GM13977 (cell line): Measurements from ENCODE around the gene PKP3.

ENCODE experiments used
- DNase-seq: peaks from one replicate; pipeline ENCODE4 v3.0.0; 2012; ENCODE audit warnings: low spot score
- in situ Hi-C: fragments of 300-500 bp; cut with MboI; formaldehyde crosslinking; loops from one replicate; pipeline ENCODE4 v1.12.0; 2022; ENCODE audit warnings: low sequenced_read_pairs, low pct_unique_long_range_greater_than_20kb, mixed read lengths, inconsistent platforms; ENCODE audit not compliant: unreplicated experiment
- TF ChIP-seq, protein P1 (sequence below): IDR thresholded peaks from 2 replicates; pipeline ENCODE4 v1.5.1; 2012; ENCODE audit warnings: mild to moderate bottlenecking, control low read depth; ENCODE audit not compliant: insufficient read depth; ENCODE audit errors: extremely low read depth, missing control alignments

Gene PKP3

DNA sequence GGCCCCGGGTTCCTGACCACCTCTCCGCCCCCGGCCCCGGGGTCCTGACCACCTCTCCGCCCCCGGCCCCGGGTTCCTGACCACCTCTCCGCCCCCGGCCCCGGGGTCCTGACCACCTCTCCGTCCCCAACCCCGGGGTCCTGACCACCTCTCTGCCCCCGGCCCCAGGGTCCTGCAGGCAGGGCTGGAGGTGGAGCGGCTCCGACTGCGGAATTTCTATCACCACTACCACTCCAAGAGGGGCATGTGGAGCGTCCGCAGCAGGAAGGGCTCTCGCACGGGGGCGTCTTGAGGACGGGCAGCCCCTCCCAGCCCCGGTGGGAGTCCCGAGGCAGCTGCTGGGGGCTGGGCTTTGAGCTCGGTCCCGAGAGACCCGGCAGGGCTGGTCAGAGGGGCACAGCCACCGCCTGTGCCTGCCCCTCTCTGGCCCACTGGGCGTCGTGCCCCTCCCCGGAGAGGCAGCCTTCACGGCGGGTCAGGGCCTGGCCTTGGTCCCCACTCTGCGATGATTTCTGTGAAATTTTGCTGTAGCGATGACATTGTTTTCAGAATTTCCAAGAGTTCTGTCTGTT, 12.4 kb upstream of the PKP3 start:
- in situ Hi-C loops = no loop called here
- TF ChIP-seq, protein P1, sequence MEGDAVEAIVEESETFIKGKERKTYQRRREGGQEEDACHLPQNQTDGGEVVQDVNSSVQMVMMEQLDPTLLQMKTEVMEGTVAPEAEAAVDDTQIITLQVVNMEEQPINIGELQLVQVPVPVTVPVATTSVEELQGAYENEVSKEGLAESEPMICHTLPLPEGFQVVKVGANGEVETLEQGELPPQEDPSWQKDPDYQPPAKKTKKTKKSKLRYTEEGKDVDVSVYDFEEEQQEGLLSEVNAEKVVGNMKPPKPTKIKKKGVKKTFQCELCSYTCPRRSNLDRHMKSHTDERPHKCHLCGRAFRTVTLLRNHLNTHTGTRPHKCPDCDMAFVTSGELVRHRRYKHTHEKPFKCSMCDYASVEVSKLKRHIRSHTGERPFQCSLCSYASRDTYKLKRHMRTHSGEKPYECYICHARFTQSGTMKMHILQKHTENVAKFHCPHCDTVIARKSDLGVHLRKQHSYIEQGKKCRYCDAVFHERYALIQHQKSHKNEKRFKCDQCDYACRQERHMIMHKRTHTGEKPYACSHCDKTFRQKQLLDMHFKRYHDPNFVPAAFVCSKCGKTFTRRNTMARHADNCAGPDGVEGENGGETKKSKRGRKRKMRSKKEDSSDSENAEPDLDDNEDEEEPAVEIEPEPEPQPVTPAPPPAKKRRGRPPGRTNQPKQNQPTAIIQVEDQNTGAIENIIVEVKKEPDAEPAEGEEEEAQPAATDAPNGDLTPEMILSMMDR = no peak
- DNase-seq = no peak

DNA sequence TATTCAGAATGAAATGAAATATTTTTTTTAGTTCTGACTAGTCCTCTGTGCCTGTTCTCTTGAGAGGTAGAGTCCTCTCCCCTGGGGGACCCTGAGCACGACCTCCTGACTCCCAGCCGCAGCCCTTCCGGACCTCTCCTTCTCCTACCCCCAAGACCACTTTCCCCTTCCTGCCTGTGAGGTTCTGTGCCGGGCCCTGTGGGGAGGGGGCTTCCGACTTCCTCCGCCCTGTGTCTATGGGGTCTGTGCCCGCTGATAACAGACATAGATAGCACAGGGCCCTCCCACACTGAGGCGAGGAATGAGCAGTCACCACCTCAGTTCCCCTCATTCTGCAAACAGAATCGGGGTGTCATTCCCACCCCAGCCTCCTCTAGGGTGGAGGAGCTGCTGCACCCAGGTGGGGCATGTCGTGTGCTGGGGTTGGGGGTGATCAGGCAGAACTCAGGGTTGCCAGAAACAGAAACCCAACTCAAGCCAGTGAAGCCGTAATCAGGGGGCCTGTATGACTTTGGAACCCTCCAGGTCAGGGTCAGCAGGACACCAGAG, 11.9 kb upstream of the PKP3 start:
- DNase-seq = no peak
- TF ChIP-seq, protein P1 = no peak
- in situ Hi-C loops = no loop called here

DNA sequence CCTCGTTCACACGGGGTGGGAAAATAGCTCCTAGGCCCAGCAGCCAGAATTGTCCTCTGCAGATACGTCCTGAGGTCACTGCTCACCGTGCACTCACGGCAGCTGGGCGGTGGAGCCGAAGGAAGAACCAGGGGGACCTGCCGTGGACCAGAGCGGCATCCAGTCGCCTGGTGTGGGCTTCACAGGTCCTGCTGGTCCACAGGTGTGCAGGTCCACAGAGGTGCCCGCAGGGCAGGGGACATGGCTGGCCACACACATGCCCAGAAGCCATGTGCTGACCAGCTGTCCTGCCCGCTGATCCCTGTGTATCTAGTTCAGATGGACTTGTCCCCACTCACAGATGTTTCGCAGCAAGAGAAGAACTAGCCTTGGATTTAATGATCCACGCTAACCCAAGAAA, 10.6 kb upstream of the PKP3 start:
- no peak for DNase-seq
- TF ChIP-seq, protein P1 = no peak
- in situ Hi-C loops = no loop called here

DNA sequence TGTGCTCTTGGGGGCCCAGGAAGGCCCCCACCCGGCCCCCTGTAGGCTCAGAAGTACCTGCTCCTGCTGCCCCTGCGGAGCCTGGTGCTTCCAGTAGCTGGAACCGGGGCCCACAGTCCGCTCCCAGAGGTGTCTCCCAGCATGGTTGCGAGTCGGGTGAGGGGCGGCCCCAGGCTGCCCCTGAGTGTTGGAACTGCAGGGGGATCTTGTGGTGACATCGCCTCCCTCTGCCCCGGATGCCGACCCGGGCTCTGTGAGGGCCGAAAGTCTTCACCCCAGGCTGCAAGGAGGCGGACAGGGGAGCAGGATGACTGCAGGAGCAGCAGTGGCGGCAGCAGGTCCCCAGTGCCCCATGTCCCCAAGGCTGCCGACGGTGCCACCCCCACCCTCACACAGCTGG, 9.5 kb upstream of the PKP3 start:
- TF ChIP-seq, protein P1 = no peak
- in situ Hi-C loops = no loop called here
- DNase-seq = no peak

DNA sequence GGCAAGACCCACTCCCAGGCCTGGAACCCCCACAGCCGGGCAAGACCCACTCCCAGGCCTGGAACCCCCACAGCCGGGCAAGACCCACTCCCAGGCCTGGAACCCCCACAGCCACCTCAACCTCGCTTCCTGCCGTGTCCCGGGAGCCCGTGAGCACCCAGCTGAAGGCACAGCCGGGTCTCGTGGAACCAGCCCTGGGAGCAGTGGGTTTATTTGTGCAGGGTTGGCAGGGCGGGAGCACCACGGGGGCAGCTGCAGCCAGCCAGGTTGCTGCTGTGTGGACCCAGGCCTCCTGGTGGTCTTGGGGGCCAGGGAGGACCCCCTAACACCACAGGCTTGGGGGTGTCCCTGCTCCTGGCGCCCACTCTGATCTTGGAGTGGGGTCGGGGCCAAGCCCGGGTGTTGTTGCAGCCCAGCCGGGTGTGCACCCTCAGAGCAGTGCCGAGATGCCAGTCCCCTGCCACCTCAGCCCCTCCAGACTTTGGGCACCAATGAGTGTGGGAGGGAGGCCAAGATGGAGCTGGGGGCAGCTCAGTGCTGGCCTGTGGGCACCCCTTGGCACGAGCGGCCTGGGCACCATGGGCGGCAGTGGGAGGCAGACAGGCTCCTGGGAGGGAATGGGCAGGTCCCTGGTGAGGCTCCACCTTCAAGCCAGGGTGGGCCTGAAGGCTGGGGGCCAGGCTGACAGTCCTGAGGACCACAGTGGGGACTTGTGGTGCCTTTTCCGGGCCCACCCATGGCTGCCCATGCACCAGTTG, 8.2 kb upstream of the PKP3 start:
- in situ Hi-C loops = no loop called here
- no peak for DNase-seq
- TF ChIP-seq, protein P1 = no peak

DNA sequence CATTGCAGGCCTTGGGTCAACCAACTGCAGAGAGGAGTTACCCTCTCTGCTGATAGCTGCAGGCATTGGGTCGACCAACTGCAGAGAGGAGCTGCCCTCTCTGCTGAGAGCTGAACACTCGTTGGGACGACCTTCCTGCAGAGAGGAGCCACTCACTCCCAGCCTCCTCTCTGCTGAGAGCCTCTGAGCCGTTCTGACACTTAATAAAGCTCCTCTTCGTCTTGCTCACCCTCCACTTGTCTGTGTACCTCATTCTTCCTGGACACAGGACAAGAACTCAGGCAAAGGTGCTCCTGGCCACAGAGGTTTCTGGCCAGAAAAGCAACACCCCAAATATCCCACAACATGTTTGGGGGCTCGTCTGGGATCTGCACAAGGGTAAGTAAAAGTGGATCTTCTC, 7.5 kb upstream of the PKP3 start:
- in situ Hi-C loops = no loop called here
- TF ChIP-seq, protein P1 = no peak
- DNase-seq = no peak
